ENCODE data around the gene OGFOD2. TPM values are rescaled to one million over a fixed set of nuclear protein-coding genes. Genes with fewer than 3 reads are reported as not detected.

Gene OGFOD2
- total RNA-seq, 4 donors from 2014 or later = 13.3 to 133 (median 16.8) TPM

GRCh38 chr12:122951406-122951805, 23.6 kb upstream of the OGFOD2 start:
- Histone ChIP-seq H3K4me3 (no peak overlapping the region), H3K27ac (no peak overlapping the region), H3K36me3 (no peaks in the 10 kb centered on the region), H3K27me3 (no peaks in the 10 kb centered on the region), H3K4me1 (no peaks in the 10 kb centered on the region), H3K9me3 (no peaks in the 10 kb centered on the region)
- DNase-seq = no peak
- intact Hi-C loops (cut with DNase I; ENCODE audit: low total_unique reads) = loop anchor here (5.0 kb wide), 1 partner anchor 159 kb away; no protein-coding TSS in a partner anchor
- no peak for TF ChIP-seq CTCF (IDR thresholded peaks at IDR 0.05)
- TF ChIP-seq POLR2A (IDR thresholded peaks at IDR 0.05) = no peak

GRCh38 chr12:122951979-122952892, 22.8 kb upstream of the OGFOD2 start:
- H3K4me1 ChIP-seq = no peaks in the 10 kb centered on the region
- no peak for TF ChIP-seq POLR2A (IDR thresholded peaks at IDR 0.05)
- TF ChIP-seq CTCF (IDR thresholded peaks at IDR 0.05) = peak; percentile 68 to 90 (median 77)
- intact Hi-C loops (cut with DNase I; ENCODE audit: low total_unique reads) = loop anchor here (2.0 to 5.0 kb wide), 2 partner anchors 91 to 160 kb away; no protein-coding TSS in a partner anchor
- H3K36me3 ChIP-seq = no peaks in the 10 kb centered on the region
- no peak overlapping the region for H3K4me3 ChIP-seq
- DNase-seq = peak; percentile 65 to 68
- no peaks in the 10 kb centered on the region for H3K9me3 ChIP-seq
- H3K27me3 ChIP-seq = no peaks in the 10 kb centered on the region
- H3K27ac ChIP-seq = no peak overlapping the region

- Histone ChIP-seq H3K4me3 (no peak overlapping the region), H3K27me3 (no peaks in the 10 kb centered on the region), H3K27ac (no peak overlapping the region), H3K4me1 (no peaks in the 10 kb centered on the region), H3K9me3 (no peaks in the 10 kb centered on the region), H3K36me3 (no peaks in the 10 kb centered on the region)
- intact Hi-C loops (cut with DNase I; ENCODE audit: low total_unique reads) = no loop called here
- TF ChIP-seq CTCF (IDR thresholded peaks at IDR 0.05) = no peak
- no peak for TF ChIP-seq POLR2A (IDR thresholded peaks at IDR 0.05)
- no peak for DNase-seq
Observed at GRCh38 chr12:122955156-122955555, 19.9 kb upstream of the OGFOD2 start.

- Histone ChIP-seq H3K27me3 (no peaks in the 10 kb centered on the region), H3K4me1 (no peaks in the 10 kb centered on the region), H3K36me3 (no peaks in the 10 kb centered on the region), H3K27ac (no peak overlapping the region), H3K4me3 (no peak overlapping the region), H3K9me3 (no peaks in the 10 kb centered on the region)
- TF ChIP-seq CTCF (IDR thresholded peaks at IDR 0.05) (no peak), POLR2A (IDR thresholded peaks at IDR 0.05) (no peak)
- intact Hi-C loops (cut with DNase I; ENCODE audit: low total_unique reads) = no loop called here
- no peak for DNase-seq
Observed at GRCh38 chr12:122956035-122956434, 19.0 kb upstream of the OGFOD2 start.

- no peaks in the 10 kb centered on the region for H3K36me3 ChIP-seq
Observed at GRCh38 chr12:122958198-122958888, 16.7 kb upstream of the OGFOD2 start.

More at GRCh38 chr12:122958198-122958888, 16.7 kb upstream of the OGFOD2 start:
- no peak for DNase-seq
- H3K4me3 ChIP-seq = no peak overlapping the region
- H3K4me1 ChIP-seq = no peaks in the 10 kb centered on the region
- no peak for TF ChIP-seq POLR2A (IDR thresholded peaks at IDR 0.05)
- no peak for TF ChIP-seq CTCF (IDR thresholded peaks at IDR 0.05)
- no peaks in the 10 kb centered on the region for H3K9me3 ChIP-seq
- H3K27me3 ChIP-seq = no peaks in the 10 kb centered on the region
- H3K27ac ChIP-seq = peak overlapping the region in 1 of 2 donors; percentile 48
- intact Hi-C loops (cut with DNase I; ENCODE audit: low total_unique reads) = no loop called here
